Right lobe of liver (tissue), 6 donors: ENCODE results near the gene MRPL58. TPM values are rescaled to one million over a fixed set of nuclear protein-coding genes. Genes with fewer than 3 reads are reported as not detected.

Experiments
- ATAC-seq, 4 donors: fragments of 200-7000 bp; cut with Tn5 transposase; one replicate each; pipeline ENCODE4 v1.9.1; 2020; ENCODE audit warnings: mild to moderate bottlenecking in 4 of 4, moderate library complexity in 4 of 4
- DNase-seq, 3 donors: peaks; one replicate each; pipeline ENCODE4 v3.0.0-alpha.2; 2020
- H3K27ac ChIP-seq, 3 donors: fragments of 200-600 bp; one replicate each; pipeline ENCODE4 v1.8.0; 2022
- H3K27me3 ChIP-seq, 2 donors: fragments of 200-600 bp; one replicate each; pipeline ENCODE4 v1.8.0; 2022
- H3K36me3 ChIP-seq, 4 donors: fragments of 200-600 bp; sonication (generic) in 1 of 4; one replicate each; pipeline versions ENCODE4 v1.5.1 to v1.8.0; 2017 to 2022; ENCODE audit warnings: control low read depth in 1 of 4
- H3K4me1 ChIP-seq, 4 donors: fragments of 200-600 bp; sonication (generic) in 1 of 4; one replicate each; pipeline versions ENCODE4 v1.5.1 to v1.8.0; 2017 to 2022; ENCODE audit warnings: control low read depth in 1 of 4
- H3K4me3 ChIP-seq, 3 donors: fragments of 200-600 bp; one replicate each; pipeline ENCODE4 v1.8.0; 2022
- H3K9me3 ChIP-seq, 4 donors: fragments of 200-600 bp; sonication (generic) in 1 of 4; one replicate each; pipeline versions ENCODE4 v1.5.1 to v1.8.0; 2017 to 2022; ENCODE audit warnings: control low read depth in 1 of 4
- CTCF ChIP-seq, 4 donors: fragments of 200-600 bp in 3 of 4; fragments of 450-650 bp in 1 of 4; IDR thresholded peaks; one replicate each; pipeline versions ENCODE4 v1.5.1 to v1.8.0; 2016 to 2022; ENCODE audit warnings: antibody characterized with exemption in 4 of 4, mild to moderate bottlenecking in 2 of 4
- POLR2A ChIP-seq: fragments of 450-650 bp; IDR thresholded peaks from one replicate; pipeline ENCODE4 v1.6.1; 2017; ENCODE audit warnings: antibody characterized with exemption, mild to moderate bottlenecking
- WGBS: methylation state at CpG from one replicate; pipeline ENCODE4 v1.1.6; 2018; ENCODE audit warnings: low coverage, low lambda C conversion rate; ENCODE audit not compliant: insufficient coverage; ENCODE audit errors: missing lambda C conversion rate; 5-methylcytosine and 5-hydroxymethylcytosine counted together
- intact Hi-C, 2 donors: fragments of 100-400 bp; cut with DNase I; formaldehyde crosslinking; loops; one replicate each; pipeline versions ENCODE4 v1.11.2 to v1.14.1; 2022
- total RNA-seq, 6 experiments: library from RNA; depleted of rRNA in 2 of 6; stranded (reverse); fragments of >200 nt in 2 of 6; fragmentation: NEBNext Ultra II Directional in 3 of 6; extraction: Animal tissue kit (Norgen Biotek cat#: 25700) in 3 of 6; gene quantifications; one replicate each; pipeline versions ENCODE4 v1.1.0 to v1.2.4, GENCODE V29; 2016 to 2023
- donor health status: DM: no; HTN: yes; CAD: no.
- donor health status: DM: no; HTN: no; CAD: no.
- donor health status: DM: no; HTN: no; CAD: no.
- donor health status: DM: no; HTN: yes; CAD: no.
- donor health status: DM: no; HTN: yes; CAD: no.

Gene MRPL58
- total RNA-seq, 6 experiments from 2014 or later = 23.7 to 112 (median 28.1) TPM

- no peak for TF ChIP-seq CTCF (IDR thresholded peaks at IDR 0.05)
- no peak for TF ChIP-seq POLR2A
- Histone ChIP-seq H3K4me3 (no peak overlapping the region), H3K27ac (no peak overlapping the region), H3K27me3 (no peaks in the 10 kb centered on the region), H3K36me3 (peaks cover 0 to 23% (median 12%) of the 10 kb centered on the region in 4 donors), H3K9me3 (no peaks in the 10 kb centered on the region), H3K4me1 (peaks cover 0 to 13% (median 0%) of the 10 kb centered on the region in 4 donors)
- no peak for ATAC-seq
- 90% methylated on average over 7 of the region's 8 CpGs for WGBS
- DNase-seq = no peak
- intact Hi-C loops = loop anchor here in 1 of 2 donors (10.0 kb wide), 1 partner anchor 50 kb away; no protein-coding TSS in a partner anchor
These were observed 52.0 kb downstream of the MRPL58 start for GRCh38 chr17:75064460-75064859.

- H3K9me3 ChIP-seq = no peaks in the 10 kb centered on the region
- no peak overlapping the region for H3K4me3 ChIP-seq
- TF ChIP-seq POLR2A (no peak), CTCF (IDR thresholded peaks at IDR 0.05) (no peak)
- no peak for DNase-seq
- WGBS = 100% methylated on average over 4 of the region's 18 CpGs
- no peak for ATAC-seq
- peaks cover 0 to 23% (median 12%) of the 10 kb centered on the region in 4 donors for H3K36me3 ChIP-seq
- peak overlapping the region in 1 of 3 donors; percentile 47 for H3K27ac ChIP-seq
- H3K4me1 ChIP-seq = peaks cover 0 to 8% (median 0%) of the 10 kb centered on the region in 4 donors
- intact Hi-C loops = loop anchor here in 1 of 2 donors (10.0 kb wide), 1 partner anchor 50 kb away; no protein-coding TSS in a partner anchor
- no peaks in the 10 kb centered on the region for H3K27me3 ChIP-seq
These were observed 52.5 kb downstream of the MRPL58 start for GRCh38 chr17:75064867-75065561.

DNA sequence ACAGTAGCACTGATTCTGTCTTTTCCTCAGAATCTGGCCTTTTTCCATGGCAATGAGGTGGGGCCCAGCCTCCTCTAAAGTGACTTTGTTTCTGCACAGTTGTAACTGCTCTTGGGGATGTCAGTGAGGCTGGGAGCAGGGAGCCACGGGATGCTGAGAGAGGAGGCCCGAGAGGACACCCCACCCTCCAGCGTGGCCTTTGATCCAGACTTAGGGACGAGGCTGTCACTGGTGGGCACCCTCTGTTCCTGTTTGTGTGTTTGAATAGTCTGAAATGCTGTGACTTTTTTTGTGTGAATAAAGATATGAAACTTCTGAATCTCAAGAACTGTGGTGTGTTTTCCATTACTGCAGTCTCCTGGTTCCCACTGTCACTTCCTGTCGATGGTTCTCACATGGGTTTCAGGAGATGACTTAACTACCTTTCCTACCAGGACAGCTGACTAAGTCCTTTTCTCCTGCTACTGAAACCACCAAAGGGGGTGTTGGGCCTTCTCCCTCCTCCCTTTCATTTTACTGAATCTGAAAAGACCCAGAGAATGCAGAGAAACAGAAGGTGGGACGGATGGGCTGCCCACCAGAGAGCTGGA, 53.2 kb downstream of the MRPL58 start:
- no peak for DNase-seq
- Histone ChIP-seq H3K4me1 (peaks cover 0 to 1% (median 0%) of the 10 kb centered on the region in 4 donors), H3K9me3 (no peaks in the 10 kb centered on the region), H3K4me3 (no peak overlapping the region), H3K27me3 (no peaks in the 10 kb centered on the region), H3K27ac (peak overlapping the region in 1 of 3 donors; percentile 47), H3K36me3 (peaks cover 0 to 23% (median 12%) of the 10 kb centered on the region in 4 donors)
- WGBS = 39% methylated on average over 4 of the region's 6 CpGs
- peak; percentile 37 to 56 (median 50) for ATAC-seq
- intact Hi-C loops = loop anchor here in 1 of 2 donors (10.0 kb wide), 1 partner anchor 49 kb away; no protein-coding TSS in a partner anchor
- TF ChIP-seq CTCF (IDR thresholded peaks at IDR 0.05) (no peak), POLR2A (no peak)

DNA sequence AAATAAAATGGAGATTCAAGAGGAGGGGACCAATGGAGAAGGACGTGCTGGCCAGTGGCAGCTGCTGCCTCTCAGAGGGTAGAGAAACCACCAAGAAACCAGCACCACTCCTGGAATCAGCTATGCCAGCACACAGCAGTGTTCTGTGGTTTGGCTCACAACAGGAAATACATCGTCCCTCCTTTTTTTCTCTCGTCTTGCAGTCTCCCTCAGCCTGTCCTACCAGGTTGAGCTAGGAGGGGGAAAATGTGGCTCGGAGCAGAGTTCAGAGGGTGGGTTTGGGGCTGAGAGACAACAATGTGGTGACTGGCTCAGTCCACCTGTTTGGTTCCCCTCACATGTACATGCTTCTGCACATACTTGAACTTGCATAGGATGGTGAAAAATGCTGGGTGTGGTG, 55.4 kb downstream of the MRPL58 start:
- no peak for ATAC-seq

More for the DNA sequence above, 55.4 kb downstream of the MRPL58 start:
- H3K9me3 ChIP-seq = no peaks in the 10 kb centered on the region
- no peak overlapping the region for H3K4me3 ChIP-seq
- intact Hi-C loops = loop anchor here in 1 of 2 donors (10.0 kb wide), 1 partner anchor 47 kb away; no protein-coding TSS in a partner anchor
- no peak for DNase-seq
- no peak overlapping the region for H3K27ac ChIP-seq
- WGBS = 64% methylated on average over 4 of the region's 4 CpGs
- H3K36me3 ChIP-seq = peaks cover 0 to 16% (median 10%) of the 10 kb centered on the region in 4 donors
- H3K27me3 ChIP-seq = no peaks in the 10 kb centered on the region
- TF ChIP-seq POLR2A = no peak
- TF ChIP-seq CTCF (IDR thresholded peaks at IDR 0.05) = no peak
- H3K4me1 ChIP-seq = no peaks in the 10 kb centered on the region
